A172 (cell line): Measurements from ENCODE around the gene BANP. TPM values are rescaled to one million over a fixed set of nuclear protein-coding genes. Genes with fewer than 3 reads are reported as not detected.
"Not testable (repeated sequence)": the region's sequence is repeated elsewhere in the genome, so short reads cannot be mapped to it uniquely, and the experiment has no call there.

ENCODE experiments used
- DNase-seq: peaks from one replicate; pipeline ENCODE4 v3.0.0-alpha.2; 2015; ENCODE audit warnings: low spot score
- total RNA-seq: library from RNA; depleted of rRNA; stranded (reverse); fragments of >200 nt; shearing (Covaris generic); gene quantifications from 2 replicates; pipeline ENCODE4 v1.2.3, GENCODE V29; 2014

BANP gene
- total RNA-seq, 1 experiment from 2014 or later, result 25.4 TPM

DNA sequence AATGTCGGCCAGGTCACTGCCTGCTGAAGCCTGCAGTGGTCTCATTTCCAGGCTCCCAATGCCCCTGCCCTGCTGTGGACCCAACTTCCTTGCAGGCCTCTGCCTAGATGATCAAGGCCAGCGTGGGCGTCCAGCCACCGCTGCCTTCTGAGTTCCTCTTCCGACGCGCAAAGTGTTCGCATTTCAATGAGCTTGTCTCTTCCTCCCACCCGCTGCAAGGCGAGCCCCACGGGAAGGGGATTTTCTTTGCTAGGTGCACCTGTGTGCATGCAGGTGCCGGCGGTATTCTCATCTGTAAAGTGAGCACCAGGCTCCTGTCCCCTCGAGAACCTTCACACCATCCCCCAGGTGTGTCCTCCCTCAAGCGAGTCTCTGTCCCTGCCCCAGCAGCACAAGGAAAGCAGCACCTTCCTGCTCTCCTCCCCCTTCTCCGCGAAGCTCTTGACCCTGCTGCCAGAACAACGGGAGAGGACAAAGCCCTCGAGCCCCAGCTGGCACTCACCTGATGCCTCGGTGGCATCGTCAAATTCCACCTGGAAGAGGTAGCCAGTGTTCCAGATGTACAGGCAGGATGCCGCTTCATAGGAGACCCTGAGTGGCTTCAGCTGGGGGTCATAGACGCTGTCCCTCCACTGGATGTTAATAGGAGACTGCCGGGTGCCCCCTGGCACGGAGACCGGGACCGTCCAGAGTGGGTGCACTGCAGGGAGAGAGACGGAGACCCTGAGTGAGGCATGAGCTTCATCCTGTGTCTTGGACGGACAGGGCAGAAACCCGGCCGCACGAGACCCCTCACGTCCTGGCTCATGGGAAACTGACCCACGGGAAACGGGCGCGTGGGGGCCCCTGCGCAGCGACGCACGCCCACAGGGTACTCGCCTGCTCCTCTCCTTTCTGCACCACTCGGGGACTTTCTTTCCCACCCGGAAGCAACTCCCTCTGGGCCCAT is 24.7 kb upstream of the BANP start:
- DNase-seq, result no peak

GRCh38 chr16:87927195-87927562 is 24.1 kb upstream of the BANP start:
- no peak for DNase-seq

GRCh38 chr16:87929986-87930385 is 21.2 kb upstream of the BANP start:
- DNase-seq, result no peak

- DNase-seq, result no peak
Measured at GRCh38 chr16:87930456-87930855, 20.8 kb upstream of the BANP start.

DNA sequence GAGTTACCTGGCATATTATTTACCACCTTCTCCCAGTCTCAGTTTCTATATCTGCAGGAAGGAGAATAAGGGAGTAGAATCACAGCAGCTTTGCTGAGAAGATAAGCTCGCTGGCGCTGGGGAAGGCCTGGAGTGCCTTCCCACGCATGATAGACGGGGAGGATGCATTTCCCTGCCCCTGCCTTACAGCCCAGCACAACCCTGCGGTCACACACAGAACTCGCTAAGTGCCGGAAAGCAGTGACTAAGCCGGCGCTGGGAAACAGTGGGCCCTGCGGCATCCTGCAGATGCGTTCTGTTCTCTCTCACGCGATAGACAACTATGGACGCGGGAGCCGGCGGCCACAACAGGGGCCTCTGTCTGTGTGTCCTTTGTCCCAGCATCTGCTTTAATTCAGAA is 19.7 kb upstream of the BANP start:
- peak; percentile 34 for DNase-seq

DNA sequence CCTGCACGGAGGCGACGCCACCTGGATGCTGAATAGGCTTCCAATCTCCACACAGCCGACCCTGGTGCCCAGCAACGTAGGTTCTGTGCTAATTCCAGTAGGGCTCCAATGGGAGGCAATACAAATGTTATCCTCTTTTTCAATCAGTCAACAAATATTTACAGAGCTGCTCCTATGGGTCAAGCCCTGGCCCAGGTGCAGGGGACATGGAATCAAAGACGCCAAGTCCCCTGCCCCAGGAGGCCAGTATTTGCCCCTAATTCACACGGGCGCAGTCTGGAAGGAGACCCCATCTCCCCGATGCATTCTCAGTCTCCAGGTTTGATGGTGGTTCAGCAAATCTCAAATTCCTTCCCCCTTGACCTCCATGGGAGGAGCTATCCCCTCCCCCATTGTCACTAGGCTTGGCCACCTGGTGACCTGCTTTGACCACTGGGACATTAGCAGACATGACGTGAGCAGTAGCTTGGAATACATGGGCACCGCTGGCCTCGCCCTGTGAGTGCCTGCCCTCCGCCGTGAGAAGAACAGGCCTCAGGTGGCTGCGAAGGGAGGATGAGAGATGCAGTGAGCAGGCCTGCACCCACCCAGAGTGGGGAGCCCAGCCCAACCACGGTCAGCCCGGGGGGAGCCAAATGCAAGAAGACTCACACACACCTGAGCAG is 18.6 kb upstream of the BANP start:
- not testable (repeated sequence) for DNase-seq

DNA sequence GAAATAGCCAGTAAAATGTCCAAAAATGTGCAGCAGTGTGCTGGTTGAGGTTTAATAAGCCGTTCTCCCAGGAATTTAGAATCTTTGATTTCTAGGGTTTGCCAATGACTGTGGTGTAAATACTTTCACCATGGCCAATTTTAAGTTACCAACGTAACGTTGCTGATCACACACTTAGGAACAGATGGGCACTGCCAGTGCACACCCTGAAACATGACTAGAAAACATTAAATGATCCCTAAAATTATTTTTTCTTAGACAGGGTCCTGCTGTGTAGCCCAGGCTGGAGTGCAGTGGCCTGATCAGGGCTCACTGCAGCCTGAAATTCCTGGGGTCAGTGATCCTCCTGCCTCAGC is 18.1 kb upstream of the BANP start:
- no peak for DNase-seq

DNA sequence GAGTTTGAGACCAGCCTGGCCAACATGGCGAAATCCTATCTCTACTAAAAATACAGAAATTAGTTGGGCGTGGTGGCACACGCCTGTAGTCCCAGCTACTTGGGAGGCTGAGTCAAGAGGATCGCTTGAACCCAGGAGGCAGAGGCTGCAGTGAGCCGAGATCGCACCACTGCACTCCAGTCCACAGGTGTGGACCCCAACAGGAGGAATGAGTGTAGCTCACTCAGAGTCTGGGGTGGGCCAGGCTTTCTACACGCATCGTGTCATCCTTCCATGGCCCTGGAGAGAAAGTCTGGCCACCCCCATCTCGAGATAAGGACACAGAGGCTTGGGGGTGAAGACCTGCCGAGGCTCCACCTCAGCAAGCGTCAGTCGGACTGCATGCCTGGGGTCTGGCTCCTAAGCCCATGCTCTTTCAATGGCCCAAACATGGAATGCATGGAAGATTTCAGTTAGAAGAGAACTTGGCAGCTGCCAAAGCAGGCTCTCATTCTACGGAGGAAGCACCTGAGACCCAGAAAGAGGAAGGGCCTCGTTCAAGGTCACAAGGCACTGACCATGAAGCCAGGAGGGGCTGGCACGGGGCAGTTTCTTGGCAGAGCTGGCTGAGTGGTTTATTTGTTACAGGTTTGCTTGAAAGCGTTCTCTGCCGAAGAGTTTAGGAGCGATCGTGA is 16.3 kb upstream of the BANP start:
- DNase-seq, result not testable (repeated sequence)

DNA sequence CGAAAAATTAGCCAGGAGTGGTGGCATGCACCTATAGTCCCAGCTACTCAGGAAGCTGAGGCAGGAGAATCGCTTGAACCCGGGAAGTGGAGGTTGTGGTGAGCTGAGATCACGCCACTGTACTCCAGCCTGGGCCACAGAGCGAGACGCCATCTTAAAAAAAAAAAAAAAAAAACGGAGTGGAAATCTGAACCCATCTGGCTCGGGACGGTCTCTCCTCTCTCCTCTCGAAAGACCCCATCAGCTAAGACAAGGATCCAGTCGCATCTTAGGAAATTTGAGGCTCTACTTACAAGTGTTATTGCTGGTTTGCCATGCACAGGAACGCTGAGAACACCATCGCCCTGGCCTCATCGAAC is 15.2 kb upstream of the BANP start:
- DNase-seq, result not testable (repeated sequence)

- no peak for DNase-seq
Measured at GRCh38 chr16:87936375-87937230, 14.6 kb upstream of the BANP start, which contains the start of gene CA5A. TSS of gene CA5A (minus strand) at chr16:87936529. CDS start at chr16:87936450, 79 bp downstream.

- not testable (repeated sequence) for DNase-seq
Measured at GRCh38 chr16:87937231-87937542, 14.0 kb upstream of the BANP start.

DNA sequence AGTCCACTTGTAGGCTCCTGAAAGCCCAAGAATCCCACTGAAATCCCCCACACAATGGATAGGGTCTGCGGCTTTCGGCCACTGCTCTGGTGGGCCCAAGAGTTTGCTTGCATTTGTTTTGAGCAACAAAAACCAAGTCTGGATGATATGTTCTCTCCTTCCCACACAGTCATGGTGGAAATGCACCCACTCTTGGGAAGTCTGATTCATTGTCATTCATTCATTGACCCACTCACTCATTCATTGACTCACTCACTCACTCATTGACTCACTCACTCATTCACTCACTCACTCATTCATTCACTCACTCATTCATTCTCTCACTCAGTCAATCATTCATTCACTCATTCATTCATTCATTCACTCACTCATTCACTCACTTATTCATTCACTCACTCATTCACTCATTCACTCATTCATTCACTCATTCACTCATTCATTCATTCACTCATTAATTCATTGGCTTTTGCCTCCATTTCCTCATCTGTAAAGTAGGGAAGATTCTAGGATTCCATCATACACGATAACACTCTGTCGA is 12.8 kb upstream of the BANP start:
- DNase-seq, result no peak

GRCh38 chr16:87939562-87940423 is 11.4 kb upstream of the BANP start:
- no peak for DNase-seq

DNA sequence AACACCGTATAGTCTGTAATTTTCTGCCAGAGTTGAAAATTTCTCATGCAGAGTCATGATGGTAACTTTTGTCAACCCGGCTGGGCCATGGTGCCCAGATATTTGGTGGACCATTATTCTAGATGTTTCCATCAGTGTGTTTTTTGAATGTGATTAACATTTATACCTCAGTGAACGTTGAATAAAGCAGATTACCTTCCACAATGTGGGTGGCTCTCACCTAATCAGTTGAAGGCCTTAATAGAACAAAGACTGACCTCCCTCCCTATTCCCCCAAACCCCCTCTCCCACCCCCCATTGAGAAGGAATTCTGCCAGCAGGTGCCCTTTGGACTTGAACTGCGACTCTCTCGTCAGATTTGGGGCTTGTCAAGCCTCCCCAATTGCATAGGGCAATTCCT is 8.6 kb upstream of the BANP start:
- no peak for DNase-seq

- no peak for DNase-seq
Measured at GRCh38 chr16:87945351-87946042, 5.7 kb upstream of the BANP start.

DNA sequence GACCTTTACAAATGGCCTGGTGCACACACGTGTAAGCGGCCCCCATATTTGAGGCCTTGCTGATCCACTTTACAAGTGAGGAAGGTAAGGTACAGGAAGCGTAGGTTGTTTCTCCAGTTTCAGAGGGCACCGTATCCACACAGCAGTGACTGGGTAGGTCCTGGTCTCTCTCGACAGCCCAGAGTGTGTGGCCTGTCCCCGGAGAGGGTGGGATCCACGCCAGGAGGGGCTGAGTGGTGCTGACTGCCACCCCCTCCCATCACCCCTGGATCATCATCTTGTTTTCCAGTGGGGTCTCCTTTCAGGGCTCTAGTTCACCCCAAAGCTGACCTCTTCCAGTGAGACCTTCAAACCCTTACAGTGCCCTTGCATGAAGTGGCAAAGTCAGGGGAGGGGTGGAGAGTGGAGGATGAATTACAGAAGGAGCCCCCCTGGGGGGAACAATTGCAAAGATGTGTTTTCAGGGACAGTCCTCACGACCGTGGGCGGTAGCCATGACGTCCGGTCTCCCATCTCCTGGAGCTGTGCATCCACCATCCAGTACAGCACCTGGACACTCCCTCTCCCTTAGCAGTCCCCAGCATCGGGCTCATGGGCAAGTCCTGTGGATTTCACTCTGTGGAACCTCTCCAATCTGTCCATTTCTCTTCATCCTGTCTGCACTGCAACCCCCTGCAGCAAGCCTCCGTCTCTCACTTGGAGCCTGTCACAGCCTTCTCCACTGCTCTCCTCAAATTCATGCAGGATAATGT is 4.5 kb upstream of the BANP start:
- no peak for DNase-seq

- DNase-seq, result no peak
Measured at GRCh38 chr16:87947356-87948118, 3.7 kb upstream of the BANP start.

- no peak for DNase-seq
Measured at GRCh38 chr16:87948119-87948545, 3.1 kb upstream of the BANP start.

- no peak for DNase-seq
Measured at GRCh38 chr16:87948735-87949070, 2.5 kb upstream of the BANP start.
